HuH-7 (cell line): Measurements from ENCODE around the gene NFIB.

ENCODE experiments used
- DNase-seq: peaks from one replicate; pipeline ENCODE4 v3.0.0; 2011; ENCODE audit warnings: low spot score

Gene NFIB

DNA sequence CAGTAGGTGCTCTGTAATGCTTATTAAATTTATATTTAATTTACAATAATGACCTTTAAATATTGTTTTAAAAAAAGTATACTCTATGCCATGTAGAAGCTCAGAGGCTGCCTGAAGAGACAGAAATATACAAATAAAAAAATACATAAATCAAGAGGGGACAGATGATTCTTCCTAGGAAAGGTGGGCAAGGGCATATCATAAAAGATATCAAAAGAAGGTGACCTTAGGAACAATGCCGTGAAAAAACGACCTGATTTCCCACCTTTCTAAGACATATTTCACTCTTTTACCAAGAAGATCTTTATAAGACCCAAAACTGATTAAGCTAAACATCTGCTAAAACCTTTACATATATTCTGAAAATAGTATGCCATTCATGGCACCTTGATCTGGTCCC, 128.9 kb downstream of the NFIB start:
- no peak for DNase-seq

DNA sequence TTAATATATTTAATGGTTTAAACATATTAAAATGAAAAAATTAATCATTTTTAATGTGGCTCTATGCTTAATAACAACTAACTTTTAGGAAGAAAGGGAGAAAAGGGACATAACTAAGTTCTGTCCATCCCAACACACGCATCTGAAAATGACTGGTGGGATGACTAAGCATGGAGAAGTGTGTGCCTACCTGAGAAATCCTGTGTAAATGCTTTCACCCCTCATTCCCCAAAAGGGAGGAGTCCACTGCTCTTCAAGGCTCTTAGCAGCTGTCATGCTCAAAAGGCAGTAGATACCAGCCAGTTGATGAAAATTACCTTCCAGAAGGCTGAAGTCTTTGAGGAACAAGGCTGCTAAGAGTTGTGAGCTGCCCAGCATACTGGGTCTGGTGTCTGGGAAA, 130.9 kb downstream of the NFIB start:
- no peak for DNase-seq

DNA sequence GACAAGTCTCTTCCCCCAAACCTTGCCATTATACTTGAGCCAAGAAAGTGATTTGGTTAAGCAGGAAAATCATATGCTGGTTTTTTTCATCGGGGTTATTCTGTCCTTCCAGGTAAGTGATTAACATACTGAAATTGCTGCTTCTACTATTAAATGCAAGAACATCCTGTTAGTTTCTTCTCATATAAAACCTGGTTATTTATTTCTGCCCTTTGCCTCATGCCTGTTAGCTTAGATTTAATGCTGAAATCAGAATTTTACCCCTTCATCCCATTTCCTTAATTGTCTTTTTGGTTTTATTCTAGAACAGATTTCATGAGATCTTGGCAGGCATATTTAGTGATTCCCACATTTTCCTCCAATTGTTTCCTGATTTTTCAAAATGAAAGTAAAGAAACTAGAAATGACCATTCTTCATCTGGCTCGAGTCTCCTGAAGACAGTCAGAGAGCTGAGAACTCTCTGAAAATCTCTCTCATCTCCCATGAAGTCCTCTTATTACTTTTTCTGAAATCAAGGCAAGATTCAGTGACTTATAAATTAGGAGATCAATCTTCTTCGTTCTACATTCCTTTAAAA, 132.9 kb downstream of the NFIB start:
- DNase-seq, result no peak

DNA sequence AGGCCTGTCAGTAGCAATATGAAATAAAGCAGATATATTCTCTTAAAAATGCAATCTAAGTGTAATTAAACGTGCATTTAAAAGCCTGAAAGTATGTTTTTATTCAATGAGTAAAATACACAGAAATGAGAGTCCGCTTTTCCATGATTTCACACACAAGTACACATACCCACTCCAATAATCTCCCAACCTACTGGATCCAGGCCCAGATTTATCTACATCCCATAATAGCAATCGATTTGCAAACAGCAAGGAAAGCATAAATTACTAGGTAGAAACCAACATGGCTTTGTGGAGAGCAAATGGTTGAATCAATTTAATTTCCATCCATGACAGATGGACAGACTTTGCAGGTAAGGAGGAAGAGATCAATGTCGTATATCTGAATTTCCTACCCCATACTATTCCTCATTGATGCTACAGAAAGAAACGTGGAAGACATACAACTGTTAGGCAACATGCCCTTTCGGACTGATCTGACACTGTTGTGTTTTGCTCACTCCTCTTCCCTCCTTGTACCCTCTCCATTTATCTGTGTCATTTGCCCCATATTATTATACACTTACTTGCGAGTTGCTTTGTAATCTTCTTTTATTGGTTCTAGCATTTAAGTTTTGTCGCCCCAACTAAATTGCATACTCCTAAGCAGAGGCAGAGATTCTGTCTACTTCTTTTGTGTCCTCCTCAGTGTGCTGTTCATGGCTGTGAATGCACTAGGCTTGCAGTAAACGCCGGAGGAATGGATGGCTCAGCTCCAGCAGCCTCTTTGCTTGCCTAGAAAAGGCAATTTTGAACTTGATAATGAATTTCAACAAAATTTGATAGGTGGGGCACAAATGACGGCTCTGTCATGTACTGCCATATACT, 133.6 kb downstream of the NFIB start:
- DNase-seq, result no peak

- DNase-seq, result no peak
These were observed 134.5 kb downstream of the NFIB start for GRCh38 chr9:14179449-14179848.

GRCh38 chr9:14175778-14176177, 138.2 kb downstream of the NFIB start:
- no peak for DNase-seq

DNA sequence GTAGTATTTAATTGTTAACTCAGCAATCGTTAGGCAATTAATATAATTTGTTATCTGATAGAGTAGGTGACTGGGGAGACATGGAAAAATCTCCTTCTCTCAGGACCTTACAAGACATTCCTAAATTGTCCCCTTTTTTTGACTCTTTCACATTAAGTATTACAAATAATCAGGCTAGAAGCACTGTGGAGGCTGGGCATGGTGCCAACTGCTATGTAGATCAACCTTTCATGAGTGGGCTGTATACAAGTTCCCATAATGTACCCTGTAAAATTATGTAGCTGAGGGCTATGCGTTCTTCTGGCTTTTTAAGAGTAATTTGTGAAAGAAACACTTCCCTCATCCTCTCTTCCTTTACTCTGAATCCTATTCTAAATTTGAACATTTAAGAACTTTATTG, 140.2 kb downstream of the NFIB start:
- no peak for DNase-seq

GRCh38 chr9:14170973-14171596, 142.9 kb downstream of the NFIB start:
- DNase-seq, result no peak

DNA sequence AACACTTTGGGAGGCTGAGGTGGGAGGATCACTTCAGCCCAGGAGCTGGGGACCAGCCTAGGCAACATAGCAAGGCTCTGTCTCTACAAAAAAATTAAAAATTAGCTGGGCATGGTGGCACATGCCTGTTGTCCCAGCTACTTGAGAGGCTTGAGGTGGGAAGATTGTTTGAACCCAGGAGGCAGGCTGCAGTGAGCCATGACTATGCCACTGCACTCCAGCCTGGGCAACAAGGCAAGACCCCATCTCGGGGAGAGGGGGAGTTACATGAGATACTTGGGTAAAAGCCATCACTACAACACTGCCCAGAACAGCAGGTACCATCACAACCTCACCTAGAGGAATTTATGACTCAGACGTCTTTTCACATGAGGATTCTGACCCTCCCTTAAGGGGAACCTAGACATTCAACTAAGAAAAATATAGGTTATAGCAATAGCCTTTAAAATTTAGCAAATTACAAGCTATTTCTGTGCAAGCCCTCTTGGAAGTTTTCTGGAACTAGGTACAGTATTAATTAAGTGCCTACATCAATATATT, 143.5 kb downstream of the NFIB start:
- DNase-seq, result no peak

DNA sequence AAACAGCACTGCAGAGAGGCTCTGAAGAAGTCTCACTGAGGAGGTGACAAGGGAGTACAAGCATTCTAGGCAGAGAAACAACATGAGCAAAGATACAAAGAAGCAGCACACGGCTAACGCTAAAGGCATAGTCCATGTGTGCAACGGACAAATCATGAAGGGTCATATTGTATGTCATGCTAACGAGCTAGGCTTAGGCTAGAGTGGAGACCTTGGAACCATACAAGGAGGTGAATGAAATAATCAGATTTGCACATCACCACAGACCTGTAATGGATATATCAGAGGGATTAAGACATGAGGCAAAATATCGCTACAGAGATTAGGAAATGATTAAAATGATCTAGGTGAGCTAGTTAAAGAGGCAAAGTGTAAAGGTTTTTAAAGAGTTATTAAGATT, 145.6 kb downstream of the NFIB start:
- no peak for DNase-seq

- DNase-seq, result no peak
These were observed 148.4 kb downstream of the NFIB start for GRCh38 chr9:14165376-14166035.

- no peak for DNase-seq
These were observed 149.0 kb downstream of the NFIB start for GRCh38 chr9:14164908-14165307.

DNA sequence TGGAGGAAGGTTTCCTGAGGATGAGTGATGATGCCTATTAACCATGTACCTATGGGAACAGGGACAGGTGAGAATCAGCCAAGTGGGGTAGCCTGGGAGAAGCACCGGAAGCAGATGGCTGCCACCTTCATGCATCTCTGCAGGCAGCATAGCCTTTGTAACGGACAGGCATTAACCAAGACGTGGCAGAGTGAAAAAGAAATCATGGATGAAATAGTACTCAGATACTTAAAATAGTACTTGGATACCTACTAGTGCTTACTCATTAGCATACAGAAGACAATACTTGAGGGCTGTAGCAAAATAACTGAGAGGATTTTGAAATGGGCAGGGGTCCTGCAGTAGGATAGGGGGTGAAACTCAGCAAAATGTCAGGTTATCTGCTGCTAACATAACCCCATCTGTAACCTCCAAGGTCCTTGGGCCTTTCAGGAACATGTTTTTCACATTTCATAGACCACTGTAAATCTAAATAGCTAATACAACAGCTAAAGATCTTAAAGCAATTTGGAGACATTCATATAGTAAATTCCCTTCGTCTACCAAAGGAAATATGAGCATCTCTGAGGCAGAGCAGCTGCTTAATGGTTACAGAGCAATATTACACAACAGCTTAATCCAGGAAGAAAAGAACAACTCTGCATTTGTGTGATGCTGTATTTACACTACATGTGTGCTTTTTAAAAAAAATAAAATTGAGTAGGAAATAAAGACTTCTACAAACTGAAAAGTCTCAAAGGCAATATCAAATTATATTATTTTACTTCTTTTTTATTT, 154.3 kb downstream of the NFIB start:
- no peak for DNase-seq

DNA sequence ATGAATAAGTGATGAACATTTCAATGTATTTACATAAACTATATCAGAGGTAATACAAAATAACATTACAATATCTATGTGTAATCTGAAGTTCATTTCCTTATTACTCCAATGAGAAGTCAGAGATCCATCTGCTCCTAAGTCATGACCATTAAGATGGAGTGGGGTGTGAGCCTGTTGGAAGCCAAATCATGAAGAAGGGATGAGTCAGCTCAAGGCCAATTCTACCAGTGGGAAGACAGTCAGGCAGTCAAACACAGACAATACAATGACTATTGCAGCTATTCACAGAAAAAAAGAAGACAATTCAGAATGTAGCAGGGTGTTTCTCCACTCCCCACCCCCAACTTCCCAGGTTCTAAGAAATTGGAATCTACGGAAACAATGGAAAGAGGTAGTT, 155.0 kb downstream of the NFIB start:
- DNase-seq, result no peak

DNA sequence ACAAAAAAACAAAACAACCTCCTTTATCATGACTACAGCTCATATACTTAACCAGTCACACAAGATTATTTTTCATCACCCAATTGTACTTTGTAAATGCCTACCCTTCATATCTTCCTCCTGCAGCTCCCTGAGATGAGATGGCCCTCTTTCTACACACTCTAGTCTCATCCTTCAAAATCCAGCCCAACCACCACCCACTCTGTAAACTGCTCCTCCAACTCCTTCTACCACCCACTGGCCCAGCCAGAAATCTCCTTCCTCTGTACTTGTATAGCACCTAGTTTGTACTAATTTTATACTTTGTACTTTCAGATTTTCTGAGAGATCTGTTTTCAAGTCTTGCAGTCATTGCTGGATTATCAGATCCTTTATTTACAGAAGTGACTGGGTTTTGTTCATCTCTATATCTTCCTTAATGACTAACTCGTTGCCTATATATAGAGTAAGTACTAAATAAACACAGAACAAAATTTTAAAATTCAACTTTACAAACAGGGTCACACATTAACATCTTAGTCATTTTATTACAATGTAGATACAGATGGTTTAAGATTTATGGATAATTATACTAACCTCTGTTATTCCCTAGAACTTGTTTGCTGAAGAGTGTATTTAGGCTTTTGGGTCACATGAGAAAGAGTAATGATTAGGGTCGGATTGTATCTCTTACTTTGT, 155.7 kb downstream of the NFIB start:
- no peak for DNase-seq

- no peak for DNase-seq
These were observed 156.8 kb downstream of the NFIB start for GRCh38 chr9:14157191-14157590.

DNA sequence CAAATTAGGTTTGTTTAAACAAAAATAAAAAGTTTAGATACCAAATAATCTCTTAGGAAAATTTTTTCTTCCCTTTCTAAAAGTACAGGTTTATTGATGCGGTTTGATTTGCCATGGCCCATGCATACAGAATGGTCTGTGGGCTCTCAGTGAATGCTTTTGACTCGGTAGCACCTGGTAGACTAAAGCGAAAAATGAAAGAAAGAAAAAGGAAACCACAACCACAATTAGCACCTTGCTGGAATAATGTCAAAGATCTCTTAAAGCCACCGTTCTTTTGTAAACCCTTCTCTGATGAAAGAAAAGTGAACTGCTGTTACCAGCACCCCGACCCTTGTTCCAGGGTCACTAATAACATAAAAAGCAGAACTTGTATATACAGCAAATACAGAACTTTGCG, 157.9 kb downstream of the NFIB start:
- no peak for DNase-seq

DNA sequence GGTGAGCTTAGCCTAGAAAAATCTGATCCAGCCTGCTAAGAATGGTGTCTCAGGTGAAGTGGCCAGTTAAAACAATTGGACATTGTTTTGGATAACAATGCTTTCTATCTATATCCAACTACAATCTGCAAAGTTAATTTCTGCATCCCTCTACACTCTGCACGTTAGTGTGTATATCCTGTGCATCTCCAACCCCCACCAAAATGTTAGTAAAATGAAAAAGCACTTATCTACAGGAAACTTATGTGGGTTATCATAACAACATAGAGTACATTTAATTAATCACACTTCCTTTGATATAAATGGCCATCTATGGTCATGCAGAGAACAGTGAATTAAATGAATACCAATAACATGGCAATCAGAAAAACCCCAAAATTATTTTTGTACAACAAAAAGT, 158.7 kb downstream of the NFIB start:
- no peak for DNase-seq

DNA sequence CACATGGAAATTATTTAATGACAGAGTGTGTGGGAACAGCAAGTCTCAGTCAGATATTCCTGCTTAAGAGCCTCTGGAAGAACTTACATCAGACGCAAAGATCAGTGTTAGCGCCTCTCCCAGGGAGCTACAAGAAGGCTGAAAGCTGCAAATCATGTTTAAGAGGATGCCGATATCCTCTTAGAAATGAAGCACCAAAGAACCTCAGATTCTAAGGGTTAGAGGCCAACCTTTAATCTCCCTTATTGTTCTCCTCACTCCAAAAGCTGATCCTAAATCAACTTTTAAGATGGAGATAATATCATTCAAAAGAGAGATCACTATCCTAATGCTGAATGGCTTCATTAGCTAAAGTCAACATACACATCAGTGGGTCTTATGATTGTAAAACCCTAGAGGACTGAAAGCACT, 160.6 kb downstream of the NFIB start:
- DNase-seq, result no peak

- no peak for DNase-seq
These were observed 162.5 kb downstream of the NFIB start for GRCh38 chr9:14151451-14151850.

- DNase-seq, result no peak
These were observed 165.3 kb downstream of the NFIB start for GRCh38 chr9:14148501-14149103.
